Activated CD8-positive, alpha-beta T cell treated with anti-CD3 and anti-CD28 coated beads for 36 hours (primary cell): Measurements from ENCODE around the gene CPXM2. TPM values are rescaled to one million over a fixed set of nuclear protein-coding genes. Genes with fewer than 3 reads are reported as not detected.

ENCODE experiments used
- ATAC-seq: fragments of 200-7000 bp; cut with Tn5 transposase; one replicate; pipeline ENCODE4 v1.10.0; 2021; ENCODE audit warnings: mild to moderate bottlenecking, moderate library complexity
- CTCF ChIA-PET: fragments of 350-600 bp; sonication (Branson Sonifier 250); formaldehyde crosslinking; loops from one replicate; lab custom pipeline; 2021; ENCODE audit warnings: antibody characterized with exemption; lab: Charles Lee
- POLR2A ChIA-PET: fragments of 350-600 bp; sonication (Branson Sonifier 250); formaldehyde crosslinking; loops from one replicate; lab custom pipeline; 2021; ENCODE audit warnings: antibody characterized with exemption; lab: Charles Lee
- DNase-seq: peaks from one replicate; pipeline ENCODE4 v3.0.0-alpha.2; 2020
- H3K27ac Mint-ChIP-seq: one replicate; pipeline ENCODE4 v1.8.0; 2021; ENCODE audit warnings: mild to moderate bottlenecking, mixed read lengths
- H3K27me3 Mint-ChIP-seq: one replicate; pipeline ENCODE4 v1.8.0; 2021; ENCODE audit warnings: mixed read lengths
- H3K36me3 Mint-ChIP-seq: one replicate; pipeline ENCODE4 v1.8.0; 2021; ENCODE audit warnings: low read depth, mixed read lengths
- H3K4me1 Mint-ChIP-seq: one replicate; pipeline ENCODE4 v1.8.0; 2021; ENCODE audit warnings: low read depth, mixed read lengths
- H3K4me3 Mint-ChIP-seq: one replicate; pipeline ENCODE4 v1.8.0; 2021; ENCODE audit warnings: mild to moderate bottlenecking, moderate library complexity, mixed read lengths
- H3K9me3 Mint-ChIP-seq: one replicate; pipeline ENCODE4 v1.8.0; 2021; ENCODE audit warnings: mixed read lengths
- CTCF ChIP-seq: fragments of 200-600 bp; IDR thresholded peaks from one replicate; pipeline ENCODE4 v1.8.0; 2022; ENCODE audit warnings: antibody characterized with exemption, mild to moderate bottlenecking
- intact Hi-C: fragments of 100-400 bp; cut with micrococcal nuclease; formaldehyde crosslinking; loops from one replicate; pipeline ENCODE4 v1.10.0; 2022
- total RNA-seq, 2 experiments: library from RNA; stranded (reverse); gene quantifications; one replicate each; pipeline ENCODE4 v1.2.3, GENCODE V29; 2021

The CPXM2 gene
- total RNA-seq, 2 experiments from 2014 or later = not detected

GRCh38 chr10:123922126-123922525 lies 30.5 kb upstream of the CPXM2 start:
- H3K9me3 Mint-ChIP-seq = peaks cover 13% of the 10 kb centered on the region
- ChIA-PET POLR2A (interaction anchor here (0.6 kb wide), 1 partner anchor 41 kb away, joined by 3 read pairs; no protein-coding TSS in a partner anchor), CTCF (no interaction called here)
- H3K36me3 Mint-ChIP-seq = no peaks in the 10 kb centered on the region
- TF ChIP-seq CTCF = no peak
- ATAC-seq (no peak), DNase-seq (no peak)
- H3K4me1 Mint-ChIP-seq = peaks cover 6% of the 10 kb centered on the region
- intact Hi-C loops = no loop called here
- H3K4me3 Mint-ChIP-seq = no peak overlapping the region
- H3K27ac Mint-ChIP-seq = no peak overlapping the region
- H3K27me3 Mint-ChIP-seq = peaks cover 9% of the 10 kb centered on the region

GRCh38 chr10:123916775-123917174 lies 25.2 kb upstream of the CPXM2 start:
- TF ChIP-seq CTCF = no peak
- Mint-ChIP-seq H3K27me3 (peaks cover 9% of the 10 kb centered on the region), H3K36me3 (no peaks in the 10 kb centered on the region), H3K4me1 (peaks cover 2% of the 10 kb centered on the region), H3K4me3 (no peak overlapping the region), H3K27ac (no peak overlapping the region), H3K9me3 (peaks cover 11% of the 10 kb centered on the region)
- DNase-seq = no peak
- ChIA-PET CTCF (interaction anchor here (0.7 to 1.7 kb wide), 2 partner anchors 10 to 334 kb away, joined by 3 to 4 read pairs; no protein-coding TSS in a partner anchor), POLR2A (no interaction called here)
- intact Hi-C loops = no loop called here
- no peak for ATAC-seq

- Mint-ChIP-seq H3K27ac (no peak overlapping the region), H3K9me3 (peaks cover 4% of the 10 kb centered on the region), H3K4me1 (peaks cover 2% of the 10 kb centered on the region), H3K36me3 (no peaks in the 10 kb centered on the region), H3K4me3 (no peak overlapping the region), H3K27me3 (peaks cover 15% of the 10 kb centered on the region)
- DNase-seq (no peak), ATAC-seq (no peak)
- POLR2A ChIA-PET = no interaction called here
- intact Hi-C loops = no loop called here
- CTCF ChIA-PET = no interaction called here
- no peak for TF ChIP-seq CTCF
Observed at GRCh38 chr10:123913688-123914268, 22.2 kb upstream of the CPXM2 start.

- Mint-ChIP-seq H3K27ac (no peak overlapping the region), H3K36me3 (no peaks in the 10 kb centered on the region), H3K9me3 (no peaks in the 10 kb centered on the region), H3K4me3 (no peak overlapping the region), H3K4me1 (peaks cover 2% of the 10 kb centered on the region), H3K27me3 (peaks cover 15% of the 10 kb centered on the region)
- DNase-seq = no peak
- POLR2A ChIA-PET = no interaction called here
- TF ChIP-seq CTCF = no peak
- intact Hi-C loops = no loop called here
- ATAC-seq = no peak
- CTCF ChIA-PET = no interaction called here
Observed at GRCh38 chr10:123912871-123913270, 21.3 kb upstream of the CPXM2 start.

GRCh38 chr10:123912466-123912865 lies 20.9 kb upstream of the CPXM2 start:
- intact Hi-C loops = no loop called here
- ChIA-PET POLR2A (no interaction called here), CTCF (no interaction called here)
- no peak for DNase-seq
- Mint-ChIP-seq H3K9me3 (no peaks in the 10 kb centered on the region), H3K4me1 (peaks cover 2% of the 10 kb centered on the region), H3K36me3 (no peaks in the 10 kb centered on the region), H3K4me3 (no peak overlapping the region), H3K27ac (no peak overlapping the region), H3K27me3 (peaks cover 15% of the 10 kb centered on the region)
- no peak for TF ChIP-seq CTCF
- ATAC-seq = no peak
